Colonic mucosa (tissue), 4 donors: ENCODE measurements around the gene MEA1. TPM values are rescaled to one million over a fixed set of nuclear protein-coding genes. Genes with fewer than 3 reads are reported as not detected.
A peak's percentile ranks its signal among the peaks of the same experiment; 100 is the strongest.

Experiments used
- DNase-seq: peaks from one replicate; pipeline ENCODE4 v3.0.0-alpha.2; 2020
- H3K27ac ChIP-seq: fragments of 200-600 bp; one replicate; pipeline ENCODE4 v1.8.0; 2021
- H3K27me3 ChIP-seq: fragments of 200-600 bp; one replicate; pipeline ENCODE4 v1.8.0; 2021
- H3K36me3 ChIP-seq: fragments of 200-600 bp; one replicate; pipeline ENCODE4 v1.8.0; 2021
- H3K4me1 ChIP-seq: fragments of 200-600 bp; one replicate; pipeline ENCODE4 v1.8.0; 2021; ENCODE audit warnings: mild to moderate bottlenecking
- H3K4me3 ChIP-seq: fragments of 200-600 bp; one replicate; pipeline ENCODE4 v1.8.0; 2021
- H3K9ac ChIP-seq, 2 donors: one replicate each; pipeline ENCODE4 v1.7.0; 2013; ENCODE audit warnings: control low read depth in 2 of 2, low read depth in 2 of 2, low read length in 2 of 2
- H3K9me3 ChIP-seq: fragments of 200-600 bp; one replicate; pipeline ENCODE4 v1.8.0; 2021
- intact Hi-C: fragments of 100-400 bp; cut with DNase I; formaldehyde crosslinking; loops from one replicate; pipeline ENCODE4 v1.14.1; 2022
- total RNA-seq, 2 donors: library from RNA; stranded (reverse); fragmentation: NEBNext Ultra II Directional in 1 of 2; extraction: Animal tissue kit (Norgen Biotek cat#: 25700) in 1 of 2; gene quantifications; one replicate each; pipeline ENCODE4 v1.2.1, GENCODE V29; 2021
- TF ChIP-seq, protein P1 (sequence below): fragments of 200-600 bp; IDR thresholded peaks from one replicate; pipeline ENCODE4 v1.8.0; 2022; ENCODE audit warnings: antibody characterized with exemption, mild to moderate bottlenecking
- donor health status: healthy.
- donor health status: DM: no; HTN: no; CAD: no.
- donor health status: DM: no; HTN: no; CAD: no.

Gene MEA1
- total RNA-seq, 2 donors from 2014 or later = 43.7 to 54.5 TPM

DNA sequence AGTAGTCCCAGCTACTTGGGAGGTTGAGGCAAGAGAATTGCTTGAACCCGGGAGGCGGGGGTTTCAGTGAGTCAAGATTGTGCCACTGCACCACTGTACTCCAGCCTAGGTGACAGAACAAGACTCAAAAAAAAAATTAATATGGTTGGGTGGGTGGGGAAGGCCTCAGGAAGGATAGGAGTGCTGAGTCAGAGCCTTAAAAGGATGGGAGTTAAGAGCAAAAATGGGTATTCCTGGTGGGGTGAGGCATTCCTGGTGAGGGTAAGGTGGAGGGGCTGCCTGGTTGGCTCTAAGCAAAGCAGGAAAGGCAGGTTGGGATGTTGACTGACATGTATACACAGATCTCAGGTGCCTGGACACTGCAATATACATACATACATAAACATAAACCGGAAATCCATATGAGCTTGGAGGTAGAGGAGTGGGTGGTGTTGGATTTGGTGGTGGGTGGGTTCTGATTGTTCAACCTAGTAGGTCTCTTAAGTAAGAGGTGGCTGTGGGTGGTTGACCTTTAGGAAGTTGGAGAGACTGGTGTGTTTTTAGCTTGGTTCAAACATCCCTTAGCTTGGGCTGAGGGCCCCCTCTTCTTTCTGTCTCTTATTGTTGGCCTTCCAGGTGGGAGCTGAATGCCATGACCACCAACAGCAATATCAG lies 6.4 kb upstream of the MEA1 start:
- TF ChIP-seq, protein P1, sequence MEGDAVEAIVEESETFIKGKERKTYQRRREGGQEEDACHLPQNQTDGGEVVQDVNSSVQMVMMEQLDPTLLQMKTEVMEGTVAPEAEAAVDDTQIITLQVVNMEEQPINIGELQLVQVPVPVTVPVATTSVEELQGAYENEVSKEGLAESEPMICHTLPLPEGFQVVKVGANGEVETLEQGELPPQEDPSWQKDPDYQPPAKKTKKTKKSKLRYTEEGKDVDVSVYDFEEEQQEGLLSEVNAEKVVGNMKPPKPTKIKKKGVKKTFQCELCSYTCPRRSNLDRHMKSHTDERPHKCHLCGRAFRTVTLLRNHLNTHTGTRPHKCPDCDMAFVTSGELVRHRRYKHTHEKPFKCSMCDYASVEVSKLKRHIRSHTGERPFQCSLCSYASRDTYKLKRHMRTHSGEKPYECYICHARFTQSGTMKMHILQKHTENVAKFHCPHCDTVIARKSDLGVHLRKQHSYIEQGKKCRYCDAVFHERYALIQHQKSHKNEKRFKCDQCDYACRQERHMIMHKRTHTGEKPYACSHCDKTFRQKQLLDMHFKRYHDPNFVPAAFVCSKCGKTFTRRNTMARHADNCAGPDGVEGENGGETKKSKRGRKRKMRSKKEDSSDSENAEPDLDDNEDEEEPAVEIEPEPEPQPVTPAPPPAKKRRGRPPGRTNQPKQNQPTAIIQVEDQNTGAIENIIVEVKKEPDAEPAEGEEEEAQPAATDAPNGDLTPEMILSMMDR = no peak
- H3K4me3 ChIP-seq = no peak overlapping the region
- DNase-seq = no peak
- H3K4me1 ChIP-seq = peaks cover 16% of the 10 kb centered on the region
- intact Hi-C loops = no loop called here
- no peaks in the 10 kb centered on the region for H3K27me3 ChIP-seq
- H3K9me3 ChIP-seq = no peaks in the 10 kb centered on the region
- H3K9ac ChIP-seq = no peak overlapping the region
- no peak overlapping the region for H3K27ac ChIP-seq
- H3K36me3 ChIP-seq = peaks cover 6% of the 10 kb centered on the region

DNA sequence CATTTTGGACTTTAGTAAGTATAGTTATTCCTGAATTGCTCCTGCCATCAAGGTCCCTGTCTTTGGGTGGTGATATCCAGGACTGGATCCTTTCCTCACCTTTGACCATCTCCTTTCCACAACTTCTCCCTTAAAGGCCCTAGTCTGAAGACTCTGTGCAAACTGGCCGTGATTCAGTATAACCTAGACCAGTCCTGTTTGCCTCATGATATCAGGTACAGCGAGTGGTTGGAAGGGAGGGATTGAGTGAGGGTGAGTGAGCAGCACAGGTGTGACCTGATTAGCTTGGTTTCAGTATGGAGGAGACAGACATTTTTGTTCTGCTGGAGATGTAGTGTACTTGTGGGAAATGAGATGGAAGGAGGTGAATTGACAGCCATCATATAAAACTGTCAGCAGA lies 5.4 kb upstream of the MEA1 start:
- intact Hi-C loops = no loop called here
- H3K4me3 ChIP-seq = no peak overlapping the region
- no peak overlapping the region for H3K9ac ChIP-seq
- H3K9me3 ChIP-seq = no peaks in the 10 kb centered on the region
- no peak overlapping the region for H3K27ac ChIP-seq
- no peaks in the 10 kb centered on the region for H3K36me3 ChIP-seq
- peaks cover 18% of the 10 kb centered on the region for H3K4me1 ChIP-seq
- no peaks in the 10 kb centered on the region for H3K27me3 ChIP-seq
- TF ChIP-seq, protein P1 = no peak
- DNase-seq = no peak

DNA sequence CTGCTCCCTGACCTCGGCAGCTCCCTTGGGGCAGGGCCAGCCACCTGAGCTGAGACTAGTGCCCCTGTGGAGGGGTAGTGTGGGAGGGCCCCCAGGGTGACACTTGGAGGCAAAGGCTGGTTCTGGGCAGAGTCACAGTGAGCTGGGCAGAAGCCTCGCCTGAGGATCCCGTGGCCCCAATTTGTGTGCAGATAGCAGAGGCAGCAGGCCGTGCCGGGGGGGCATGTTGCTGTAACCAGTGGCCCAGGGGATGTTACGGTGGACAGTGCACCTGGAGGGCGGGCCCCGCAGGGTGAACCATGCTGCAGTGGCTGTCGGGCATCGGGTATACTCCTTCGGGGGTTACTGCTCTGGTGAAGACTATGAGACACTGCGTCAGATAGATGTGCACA lies 3.2 kb upstream of the MEA1 start:
- Histone ChIP-seq H3K9ac (no peak overlapping the region), H3K36me3 (no peaks in the 10 kb centered on the region), H3K9me3 (no peaks in the 10 kb centered on the region), H3K4me1 (peaks cover 14% of the 10 kb centered on the region), H3K27ac (no peak overlapping the region), H3K4me3 (no peak overlapping the region), H3K27me3 (no peaks in the 10 kb centered on the region)
- intact Hi-C loops = no loop called here
- no peak for DNase-seq
- TF ChIP-seq, protein P1 = no peak

GRCh38 chr6:43016176-43016942 lies 2.6 kb upstream of the MEA1 start:
- Histone ChIP-seq H3K9ac (no peak overlapping the region), H3K4me3 (no peak overlapping the region), H3K9me3 (no peaks in the 10 kb centered on the region), H3K4me1 (peaks cover 14% of the 10 kb centered on the region), H3K27ac (no peak overlapping the region), H3K36me3 (no peaks in the 10 kb centered on the region), H3K27me3 (no peaks in the 10 kb centered on the region)
- TF ChIP-seq, protein P1 = no peak
- no peak for DNase-seq
- intact Hi-C loops = no loop called here

- TF ChIP-seq, protein P1 = no peak
- Histone ChIP-seq H3K27ac (peak overlapping the region; percentile 60), H3K27me3 (no peaks in the 10 kb centered on the region), H3K36me3 (no peaks in the 10 kb centered on the region), H3K4me1 (peaks cover 14% of the 10 kb centered on the region), H3K4me3 (peak overlapping the region; percentile 67), H3K9ac (peak overlapping the region; percentile 44 to 79), H3K9me3 (no peaks in the 10 kb centered on the region)
- DNase-seq = no peak
- intact Hi-C loops = no loop called here
Measured at GRCh38 chr6:43014434-43014909, 726 bp upstream of the MEA1 start.
